H1 (cell line): Measurements from ENCODE around the gene PDE6D. TPM values are rescaled to one million over a fixed set of nuclear protein-coding genes. Genes with fewer than 3 reads are reported as not detected.

Experiments
- CTCF ChIA-PET: fragments of 300-600 bp; sonication (Branson Sonifier 250); formaldehyde crosslinking; loops from one replicate; lab custom pipeline; 2021; ENCODE audit not compliant: partially characterized antibody; lab: Charles Lee
- POLR2A ChIA-PET: fragments of 300-600 bp; sonication (Branson Sonifier 250); formaldehyde crosslinking; loops from one replicate; lab custom pipeline; 2021; ENCODE audit warnings: inconsistent platforms; ENCODE audit not compliant: partially characterized antibody; lab: Charles Lee
- DNase-seq, 2 experiments: peaks; one replicate each; pipeline versions ENCODE4 v3.0.0 to v3.0.0-alpha.2; 2010 to 2022; ENCODE audit warnings: low spot score in 2 of 2, low read depth in 1 of 2, mixed read lengths in 1 of 2
- FAIRE-seq: peaks from 2 replicates; lab custom pipeline; 2011; peaks lifted over from hg19 to GRCh38; lab: Jason Lieb, UNC
- H2AFZ ChIP-seq: 2 replicates; pipeline ENCODE4 v1.8.1; 2012; ENCODE audit warnings: low read length, inconsistent platforms
- H2AK5ac ChIP-seq: 2 replicates; pipeline ENCODE4 v1.6.1; 2013; ENCODE audit warnings: low read depth, low read length
- H2BK120ac ChIP-seq: replicated peaks from 2 replicates; pipeline ENCODE3; 2013; ENCODE audit warnings: low read depth, low read length, inconsistent platforms
- H2BK12ac ChIP-seq: 2 replicates; pipeline ENCODE4 v1.6.1; 2013; ENCODE audit warnings: low read depth, low read length
- H2BK15ac ChIP-seq: 2 replicates; pipeline ENCODE4 v1.6.1; 2013; ENCODE audit warnings: low read length
- H2BK20ac ChIP-seq: 2 replicates; pipeline ENCODE4 v1.6.1; 2013; ENCODE audit warnings: low read length
- H2BK5ac ChIP-seq: 2 replicates; pipeline ENCODE4 v1.6.1; 2013; ENCODE audit warnings: low read depth, low read length
- H3K14ac ChIP-seq: 2 replicates; pipeline ENCODE4 v1.6.1; 2013; ENCODE audit warnings: inconsistent platforms; ENCODE audit not compliant: insufficient read length
- H3K18ac ChIP-seq: 2 replicates; pipeline ENCODE4 v1.6.1; 2013; ENCODE audit warnings: low read length; ENCODE audit errors: extremely low read depth
- H3K23ac ChIP-seq: 2 replicates; pipeline ENCODE4 v1.6.1; 2013; ENCODE audit warnings: inconsistent platforms; ENCODE audit not compliant: insufficient read length
- H3K23me2 ChIP-seq: 2 replicates; pipeline ENCODE4 v1.6.1; 2013; ENCODE audit warnings: low read depth, low read length
- H3K27ac ChIP-seq: 2 replicates; pipeline ENCODE4 v1.6.1; 2011; ENCODE audit warnings: low read depth, low read length, inconsistent platforms
- H3K27me3 ChIP-seq, 4 experiments: replicated peaks in 1 of 4; 1 replicate in 1 of 4; 2 replicates in 3 of 4; pipeline versions ENCODE4 v1.6.1 to v1.8.1; 2011 to 2013; ENCODE audit warnings: low read length in 3 of 4, mild to moderate bottlenecking in 3 of 4, inconsistent platforms in 2 of 4, mixed read lengths in 2 of 4, moderate library complexity in 1 of 4; ENCODE audit not compliant: control insufficient read depth in 3 of 4, insufficient read depth in 3 of 4; ENCODE audit errors: extremely low read depth in 1 of 4
- H3K36me3 ChIP-seq, 4 experiments: 2 replicates each; pipeline versions ENCODE4 v1.6.1 to v1.8.1; 2011 to 2013; ENCODE audit warnings: mild to moderate bottlenecking in 4 of 4, low read length in 3 of 4, moderate library complexity in 2 of 4, control low read depth in 1 of 4, inconsistent platforms in 1 of 4; ENCODE audit not compliant: insufficient read depth in 4 of 4, control insufficient read depth in 2 of 4
- H3K4ac ChIP-seq: replicated peaks from 2 replicates; pipeline ENCODE3; 2013; ENCODE audit warnings: low read length, low read depth, mixed read lengths, inconsistent platforms; ENCODE audit not compliant: insufficient read length
- H3K4me1 ChIP-seq, 4 experiments: replicated peaks in 1 of 4; 1 replicate in 1 of 4; 2 replicates in 3 of 4; pipeline versions ENCODE4 v1.6.1 to v1.8.1; 2011 to 2013; ENCODE audit warnings: low read length in 3 of 4, inconsistent platforms in 2 of 4, mixed read lengths in 1 of 4; ENCODE audit not compliant: insufficient read depth in 4 of 4, control insufficient read depth in 3 of 4
- H3K4me2 ChIP-seq, 2 experiments: 2 replicates each; pipeline versions ENCODE4 v1.6.1 to v1.8.1; 2011 to 2013; ENCODE audit warnings: low read depth in 2 of 2, low read length in 2 of 2, control low read depth in 1 of 2, inconsistent platforms in 1 of 2, mild to moderate bottlenecking in 1 of 2; ENCODE audit not compliant: insufficient read depth in 1 of 2
- H3K4me3 ChIP-seq, 4 experiments: fragments of 200-600, 300-600 bp in 1 of 4; sonication (generic), shearing (Covaris generic), sonication (Bioruptor Twin) in 1 of 4; 2 replicates each; pipeline versions ENCODE4 v1.5.1 to v1.8.1; 2011 to 2016; ENCODE audit warnings: low read length in 4 of 4, low read depth in 3 of 4, control low read depth in 2 of 4, inconsistent platforms in 2 of 4, mild to moderate bottlenecking in 2 of 4, mixed read lengths in 1 of 4, moderate library complexity in 1 of 4; ENCODE audit not compliant: insufficient read depth in 2 of 4; ENCODE audit errors: extremely low read depth in 1 of 4
- H3K56ac ChIP-seq: replicated peaks from 2 replicates; pipeline ENCODE3; 2013; ENCODE audit warnings: low read depth, mild to moderate bottlenecking, mixed read lengths, low read length, inconsistent platforms; ENCODE audit not compliant: insufficient read length
- H3K79me1 ChIP-seq: 2 replicates; pipeline ENCODE4 v1.6.1; 2013; ENCODE audit warnings: low read depth, low read length, control low read depth
- H3K79me2 ChIP-seq, 2 experiments: 2 replicates each; pipeline versions ENCODE4 v1.6.1 to v1.8.1; 2012 to 2013; ENCODE audit warnings: low read length in 2 of 2, mild to moderate bottlenecking in 2 of 2, inconsistent platforms in 1 of 2; ENCODE audit not compliant: insufficient read depth in 2 of 2, control insufficient read depth in 1 of 2
- H3K9ac ChIP-seq, 4 experiments: replicated peaks in 1 of 4; 1 replicate in 1 of 4; 2 replicates in 3 of 4; pipeline versions ENCODE4 v1.6.1 to v1.8.1; 2011 to 2013; ENCODE audit warnings: low read depth in 3 of 4, low read length in 3 of 4, control low read depth in 2 of 4, mild to moderate bottlenecking in 2 of 4, moderate library complexity in 2 of 4, inconsistent platforms in 1 of 4; ENCODE audit errors: extremely low read depth in 1 of 4
- H3K9me3 ChIP-seq, 2 experiments: 2 replicates each; pipeline versions ENCODE4 v1.6.1 to v1.8.1; 2012 to 2013; ENCODE audit warnings: mild to moderate bottlenecking in 2 of 2, moderate library complexity in 2 of 2, control low read depth in 1 of 2, inconsistent platforms in 1 of 2, low read depth in 1 of 2, low read length in 1 of 2, mixed read lengths in 1 of 2; ENCODE audit not compliant: insufficient read depth in 2 of 2
- H4K20me1 ChIP-seq, 2 experiments: replicated peaks in 1 of 2; 2 replicates each; pipeline versions ENCODE3 to v1.8.1; 2011 to 2013; ENCODE audit warnings: inconsistent platforms in 2 of 2, low read length in 2 of 2, mild to moderate bottlenecking in 1 of 2; ENCODE audit not compliant: insufficient read depth in 2 of 2, control insufficient read depth in 1 of 2
- H4K5ac ChIP-seq: 2 replicates; pipeline ENCODE4 v1.6.1; 2013; ENCODE audit warnings: low read length, low read depth, mixed read lengths, inconsistent platforms; ENCODE audit not compliant: insufficient read length
- H4K8ac ChIP-seq: 2 replicates; pipeline ENCODE4 v1.8.0; 2013; ENCODE audit warnings: mild to moderate bottlenecking, moderate library complexity, low read length, inconsistent platforms; ENCODE audit not compliant: insufficient read depth; ENCODE audit errors: extremely low read depth
- H4K91ac ChIP-seq: replicated peaks from 2 replicates; pipeline ENCODE3; 2013; ENCODE audit warnings: low read length, mixed read lengths, inconsistent platforms; ENCODE audit not compliant: insufficient read length
- HDAC2 ChIP-seq, 2 experiments: fragments of 300-600 bp in 1 of 2; sonication (generic) in 1 of 2; IDR thresholded peaks; 2 replicates each; pipeline ENCODE4 v1.6.1; 2011 to 2012; ENCODE audit warnings: low read depth in 2 of 2, low read length in 2 of 2, mild to moderate bottlenecking in 2 of 2, moderate library complexity in 2 of 2, borderline replicate concordance in 1 of 2, inconsistent platforms in 1 of 2
- MAX ChIP-seq: IDR thresholded peaks from 2 replicates; pipeline ENCODE4 v1.6.1; 2012; ENCODE audit warnings: inconsistent platforms
- TCF12 ChIP-seq: IDR thresholded peaks from 2 replicates; pipeline ENCODE4 v1.6.1; 2011; ENCODE audit warnings: low read depth, mild to moderate bottlenecking, low read length
- TEAD4 ChIP-seq: IDR thresholded peaks from 2 replicates; pipeline ENCODE4 v1.6.1; 2012; ENCODE audit warnings: low read depth, low read length, inconsistent platforms, mixed read lengths
- polyA plus RNA-seq, 7 experiments: library from polyadenylated mRNA; depleted of rRNA in 3 of 7; stranded (reverse) in 5 of 7; unstranded in 2 of 7; fragments of >200 nt in 5 of 7; fragments of 200-250 nt in 2 of 7; gene quantifications; 1 replicate in 5 of 7; 2 replicates in 1 of 7; 4 replicates in 1 of 7; pipeline versions ENCODE4 v1.2.1 to v1.2.3, GENCODE V29; 2011 to 2013; ENCODE audit warnings: missing spikeins in 2 of 7, mixed read lengths in 2 of 7
- total RNA-seq: library from RNA; stranded (reverse); fragmentation: NEBNext Ultra II Directional; extraction: Animal tissue kit (Norgen Biotek cat#: 25700); gene quantifications from 2 replicates; pipeline ENCODE4 v1.2.1, GENCODE V29; 2021

Gene PDE6D
- total and polyA plus RNA-seq, 2 of the 8 experiments (the other 6 are each of a cell fraction or from before 2014, with no cell fraction given): 33.7 to 63.9 TPM

GRCh38 chr2:231764124-231764523 is 17.0 kb downstream of the PDE6D start:
- no peak overlapping the region for H2AK5ac ChIP-seq
- no peaks in the 10 kb centered on the region for H3K36me3 ChIP-seq
- H3K9me3 ChIP-seq: no peaks in the 10 kb centered on the region
- H2BK20ac ChIP-seq: no peak overlapping the region
- no peak overlapping the region for H2AFZ ChIP-seq
- no peak overlapping the region for H3K4me3 ChIP-seq
- no peak overlapping the region for H3K4me2 ChIP-seq
- H2BK15ac ChIP-seq: no peak overlapping the region
- no peak overlapping the region for H3K23ac ChIP-seq
- H3K79me2 ChIP-seq: no peaks in the 10 kb centered on the region; a peak in 1 of 4 replicates
- no peak overlapping the region for H4K91ac ChIP-seq
- H3K14ac ChIP-seq: no peak overlapping the region
- no peaks in the 10 kb centered on the region for H4K20me1 ChIP-seq
- no peaks in the 10 kb centered on the region; the same call in 1 of the 2 replicates for H3K79me1 ChIP-seq
- TF ChIP-seq MAX (no peak), TEAD4 (no peak), HDAC2 (IDR thresholded peaks at IDR 0.05; ENCODE audit: borderline replicate concordance in 1 of 2, low read depth in 2 of 2, low read length in 2 of 2) (no peak), TCF12 (no peak)
- no peak overlapping the region for H3K9ac ChIP-seq
- no peak for FAIRE-seq
- H2BK5ac ChIP-seq: no peak overlapping the region
- H3K27me3 ChIP-seq: no peaks in the 10 kb centered on the region
- no peak overlapping the region for H3K56ac ChIP-seq
- POLR2A ChIA-PET: interaction anchor here (0.6 to 1.5 kb wide), 2 partner anchors 15 to 513 kb away, joined by 3 to 4 read pairs; no protein-coding TSS in a partner anchor
- H2BK120ac ChIP-seq: no peak overlapping the region
- no peak overlapping the region for H2BK12ac ChIP-seq
- no peaks in the 10 kb centered on the region; a peak in 1 of 7 replicates for H3K4me1 ChIP-seq
- H3K18ac ChIP-seq: no peak overlapping the region
- H3K23me2 ChIP-seq: no peaks in the 10 kb centered on the region
- CTCF ChIA-PET: interaction anchor here (0.9 to 1.1 kb wide), 3 partner anchors 8 to 89 kb away, joined by 3 to 4 read pairs (median 3); no protein-coding TSS in a partner anchor
- H3K4ac ChIP-seq: no peak overlapping the region
- no peak overlapping the region for H3K27ac ChIP-seq
- no peak overlapping the region for H4K5ac ChIP-seq
- H4K8ac ChIP-seq: no peak overlapping the region
- no peak for DNase-seq
